ENCODE data around the gene SYCP3. TPM values are rescaled to one million over a fixed set of nuclear protein-coding genes. Genes with fewer than 3 reads are reported as not detected.

The SYCP3 gene
- total RNA-seq, 1 donor from 2014 or later, result not detected

- Histone ChIP-seq H3K27ac (ENCODE audit: low read depth, low read length) (no peak overlapping the region), H3K4me1 (ENCODE audit: insufficient read depth, low read length) (peaks cover 3% of the 10 kb centered on the region), H3K9ac (ENCODE audit: low read length) (no peak overlapping the region), H3K4me3 (ENCODE audit: insufficient read depth, low read depth, low read length) (no peak overlapping the region), H2AFZ (ENCODE audit: low read depth, low read length) (no peak overlapping the region), H3K36me3 (ENCODE audit: insufficient read depth, low read length) (no peaks in the 10 kb centered on the region), H3K27me3 (ENCODE audit: insufficient read depth, low read length) (no peaks in the 10 kb centered on the region), H3K4me2 (ENCODE audit: low read length) (no peak overlapping the region), H3K9me3 (ENCODE audit: insufficient read depth, low read depth, low read length) (no peaks in the 10 kb centered on the region), H4K20me1 (ENCODE audit: insufficient read depth, low read length) (no peaks in the 10 kb centered on the region), H3K79me2 (ENCODE audit: insufficient read depth, low read length) (no peaks in the 10 kb centered on the region)
- DNase-seq (ENCODE audit: low read depth) (no peak), FAIRE-seq (no peak)
- Mint-ChIP-seq H3K4me1 (ENCODE audit: low read depth, unreplicated experiment) (peaks cover 4% of the 10 kb centered on the region), H3K27ac (ENCODE audit: unreplicated experiment) (no peak overlapping the region), H3K27me3 (ENCODE audit: low read depth, unreplicated experiment) (no peaks in the 10 kb centered on the region), H3K4me3 (ENCODE audit: unreplicated experiment) (no peak overlapping the region), H3K36me3 (ENCODE audit: low read depth, unreplicated experiment) (no peaks in the 10 kb centered on the region), H3K9me3 (ENCODE audit: unreplicated experiment) (no peaks in the 10 kb centered on the region)
- TF ChIP-seq EZH2 (IDR thresholded peaks at IDR 0.05; ENCODE audit: insufficient read depth, low read length) (no peak), CTCF (IDR thresholded peaks at IDR 0.05; ENCODE audit: insufficient read depth, low read depth, low read length) (no peak)
These were observed 36.6 kb upstream of the SYCP3 start for GRCh38 chr12:101775816-101776215.

GRCh38 chr12:101773650-101774162, 34.4 kb upstream of the SYCP3 start:
- peaks cover 4% of the 10 kb centered on the region for H3K4me1 Mint-ChIP-seq (ENCODE audit: low read depth, unreplicated experiment)
- H3K9ac ChIP-seq (ENCODE audit: low read length), result no peak overlapping the region

More at GRCh38 chr12:101773650-101774162, 34.4 kb upstream of the SYCP3 start:
- no peaks in the 10 kb centered on the region for H4K20me1 ChIP-seq (ENCODE audit: insufficient read depth, low read length)
- Mint-ChIP-seq H3K4me3 (ENCODE audit: unreplicated experiment) (no peak overlapping the region), H3K27me3 (ENCODE audit: low read depth, unreplicated experiment) (no peaks in the 10 kb centered on the region), H3K27ac (ENCODE audit: unreplicated experiment) (peak overlapping the region; percentile 16), H3K36me3 (ENCODE audit: low read depth, unreplicated experiment) (no peaks in the 10 kb centered on the region), H3K9me3 (ENCODE audit: unreplicated experiment) (no peaks in the 10 kb centered on the region)
- peak; percentile 85 for FAIRE-seq
- H2AFZ ChIP-seq (ENCODE audit: low read depth, low read length), result no peak overlapping the region
- peaks cover 3% of the 10 kb centered on the region for H3K4me1 ChIP-seq (ENCODE audit: insufficient read depth, low read length)
- DNase-seq (ENCODE audit: low read depth), result peak; percentile 29
- H3K9me3 ChIP-seq (ENCODE audit: insufficient read depth, low read depth, low read length), result no peaks in the 10 kb centered on the region
- H3K79me2 ChIP-seq (ENCODE audit: insufficient read depth, low read length), result no peaks in the 10 kb centered on the region
- no peaks in the 10 kb centered on the region for H3K27me3 ChIP-seq (ENCODE audit: insufficient read depth, low read length)
- TF ChIP-seq EZH2 (IDR thresholded peaks at IDR 0.05; ENCODE audit: insufficient read depth, low read length) (no peak), CTCF (IDR thresholded peaks at IDR 0.05; ENCODE audit: insufficient read depth, low read depth, low read length) (peak; percentile 94)
- no peak overlapping the region for H3K4me2 ChIP-seq (ENCODE audit: low read length)
- no peak overlapping the region for H3K4me3 ChIP-seq (ENCODE audit: insufficient read depth, low read depth, low read length)
- H3K36me3 ChIP-seq (ENCODE audit: insufficient read depth, low read length), result no peaks in the 10 kb centered on the region
- H3K27ac ChIP-seq (ENCODE audit: low read depth, low read length), result no peak overlapping the region

All from astrocyte (in vitro differentiated cells and primary cell).